Measurements from ENCODE around the gene PARS2. TPM values are rescaled to one million over a fixed set of nuclear protein-coding genes. Genes with fewer than 3 reads are reported as not detected.

The PARS2 gene
- total RNA-seq, 2 donors from 2014 or later, result 2.8 to 3.1 TPM

- no peak overlapping the region for H3K27ac ChIP-seq
- H3K4me3 ChIP-seq, result no peak overlapping the region
- no peaks in the 10 kb centered on the region for H3K9me3 ChIP-seq
- peaks cover 4 to 12% of the 10 kb centered on the region in 2 donors for H3K4me1 ChIP-seq (ENCODE audit: control insufficient read depth in 1 of 2, low read depth in 2 of 2)
- no peaks in the 10 kb centered on the region for H3K36me3 ChIP-seq
- no peaks in the 10 kb centered on the region for H3K27me3 ChIP-seq (replicated peaks; ENCODE audit: insufficient read depth)
- no peak for DNase-seq (ENCODE audit: low spot score)
- no peak for TF ChIP-seq CTCF (IDR thresholded peaks at IDR 0.05)
- no peak for ATAC-seq (ENCODE audit: insufficient number of reproducible peaks, low FRiP score, low read depth)
Measured at GRCh38 chr1:54808443-54809207, 44.3 kb upstream of the PARS2 start.

GRCh38 chr1:54807756-54808155, 43.4 kb upstream of the PARS2 start:
- TF ChIP-seq CTCF (IDR thresholded peaks at IDR 0.05), result no peak
- no peaks in the 10 kb centered on the region for H3K27me3 ChIP-seq (replicated peaks; ENCODE audit: insufficient read depth)
- no peak overlapping the region for H3K27ac ChIP-seq
- DNase-seq (ENCODE audit: low spot score) (no peak), ATAC-seq (ENCODE audit: insufficient number of reproducible peaks, low FRiP score, low read depth) (no peak)
- no peaks in the 10 kb centered on the region for H3K9me3 ChIP-seq
- no peaks in the 10 kb centered on the region for H3K36me3 ChIP-seq
- H3K4me1 ChIP-seq (ENCODE audit: control insufficient read depth in 1 of 2, low read depth in 2 of 2), result peaks cover 4 to 13% of the 10 kb centered on the region in 2 donors
- no peak overlapping the region for H3K4me3 ChIP-seq

- no peak for DNase-seq (ENCODE audit: low spot score)
- TF ChIP-seq CTCF (IDR thresholded peaks at IDR 0.05), result no peak
- Histone ChIP-seq H3K4me3 (no peak overlapping the region), H3K27me3 (replicated peaks; ENCODE audit: insufficient read depth) (no peaks in the 10 kb centered on the region), H3K27ac (no peak overlapping the region), H3K36me3 (no peaks in the 10 kb centered on the region), H3K4me1 (ENCODE audit: control insufficient read depth in 1 of 2, low read depth in 2 of 2) (peaks cover 4 to 13% of the 10 kb centered on the region in 2 donors), H3K9me3 (no peaks in the 10 kb centered on the region)
- no peak for ATAC-seq (ENCODE audit: insufficient number of reproducible peaks, low FRiP score, low read depth)
Measured at GRCh38 chr1:54806931-54807611, 42.7 kb upstream of the PARS2 start.

GRCh38 chr1:54805981-54806381, 41.7 kb upstream of the PARS2 start:
- no peak for TF ChIP-seq CTCF (IDR thresholded peaks at IDR 0.05)
- no peaks in the 10 kb centered on the region for H3K27me3 ChIP-seq (replicated peaks; ENCODE audit: insufficient read depth)

GRCh38 chr1:54805466-54805865, 41.1 kb upstream of the PARS2 start:
- Histone ChIP-seq H3K4me3 (no peak overlapping the region), H3K4me1 (ENCODE audit: control insufficient read depth in 1 of 2, low read depth in 2 of 2) (peaks cover 6 to 26% of the 10 kb centered on the region in 2 donors), H3K9me3 (no peaks in the 10 kb centered on the region), H3K27me3 (replicated peaks; ENCODE audit: insufficient read depth) (no peaks in the 10 kb centered on the region), H3K36me3 (no peaks in the 10 kb centered on the region), H3K27ac (no peak overlapping the region)
- TF ChIP-seq CTCF (IDR thresholded peaks at IDR 0.05), result no peak
- no peak for DNase-seq (ENCODE audit: low spot score)
- no peak for ATAC-seq (ENCODE audit: insufficient number of reproducible peaks, low FRiP score, low read depth)

More at GRCh38 chr1:54805981-54806381, 41.7 kb upstream of the PARS2 start:
- peaks cover 6 to 21% of the 10 kb centered on the region in 2 donors for H3K4me1 ChIP-seq (ENCODE audit: control insufficient read depth in 1 of 2, low read depth in 2 of 2)
- DNase-seq (ENCODE audit: low spot score), result no peak
- H3K4me3 ChIP-seq, result no peak overlapping the region
- ATAC-seq (ENCODE audit: insufficient number of reproducible peaks, low FRiP score, low read depth), result no peak
- no peaks in the 10 kb centered on the region for H3K9me3 ChIP-seq
- no peaks in the 10 kb centered on the region for H3K36me3 ChIP-seq
- no peak overlapping the region for H3K27ac ChIP-seq
